KOPT-K1 (cell line): Measurements from ENCODE around the gene ERBB4.

Experiments
- H3K27ac ChIP-seq: fragments of 200-600 bp; sonication (generic); 2 replicates; pipeline ENCODE4 v1.5.1; 2016; ENCODE audit warnings: antibody characterized with exemption, mild to moderate bottlenecking, low read depth, low read length; ENCODE audit not compliant: poor library complexity, severe bottlenecking
- H3K36me3 ChIP-seq: fragments of 200-600 bp; sonication (generic); 2 replicates; pipeline ENCODE4 v1.5.1; 2017; ENCODE audit warnings: antibody characterized with exemption, mild to moderate bottlenecking, low read length, moderate library complexity; ENCODE audit not compliant: insufficient read depth
- H3K9me3 ChIP-seq: fragments of 200-600 bp; sonication (generic); 2 replicates; pipeline ENCODE4 v1.5.1; 2017; ENCODE audit warnings: antibody characterized with exemption, low read length, mild to moderate bottlenecking; ENCODE audit not compliant: insufficient read depth, poor library complexity, severe bottlenecking

Gene ERBB4

GRCh38 chr2:212343167-212343566 lies 195.4 kb downstream of the ERBB4 start:
- Histone ChIP-seq H3K27ac (no peak overlapping the region), H3K36me3 (no peaks in the 10 kb centered on the region), H3K9me3 (no peaks in the 10 kb centered on the region)

- no peaks in the 10 kb centered on the region for H3K9me3 ChIP-seq
- H3K27ac ChIP-seq = no peak overlapping the region
- no peaks in the 10 kb centered on the region for H3K36me3 ChIP-seq
Observed at GRCh38 chr2:212337486-212338343, 200.9 kb downstream of the ERBB4 start.

GRCh38 chr2:212337036-212337435 lies 201.6 kb downstream of the ERBB4 start:
- Histone ChIP-seq H3K27ac (no peak overlapping the region), H3K36me3 (no peaks in the 10 kb centered on the region), H3K9me3 (no peaks in the 10 kb centered on the region)

- no peaks in the 10 kb centered on the region for H3K9me3 ChIP-seq
- H3K36me3 ChIP-seq = no peaks in the 10 kb centered on the region
Observed at GRCh38 chr2:212330263-212330662, 208.3 kb downstream of the ERBB4 start.

GRCh38 chr2:212328712-212329496 lies 209.7 kb downstream of the ERBB4 start:
- Histone ChIP-seq H3K36me3 (no peaks in the 10 kb centered on the region), H3K9me3 (no peaks in the 10 kb centered on the region), H3K27ac (no peak overlapping the region)

More at GRCh38 chr2:212330263-212330662, 208.3 kb downstream of the ERBB4 start:
- H3K27ac ChIP-seq = no peak overlapping the region

GRCh38 chr2:212328136-212328535 lies 210.5 kb downstream of the ERBB4 start:
- no peak overlapping the region for H3K27ac ChIP-seq
- H3K36me3 ChIP-seq = no peaks in the 10 kb centered on the region
- no peaks in the 10 kb centered on the region for H3K9me3 ChIP-seq

GRCh38 chr2:212327171-212327809 lies 211.3 kb downstream of the ERBB4 start:
- H3K36me3 ChIP-seq = no peaks in the 10 kb centered on the region
- H3K27ac ChIP-seq = no peak overlapping the region
- H3K9me3 ChIP-seq = no peaks in the 10 kb centered on the region

- Histone ChIP-seq H3K27ac (no peak overlapping the region), H3K36me3 (no peaks in the 10 kb centered on the region), H3K9me3 (no peaks in the 10 kb centered on the region)
Observed at GRCh38 chr2:212318636-212319035, 220.0 kb downstream of the ERBB4 start.

- Histone ChIP-seq H3K27ac (no peak overlapping the region), H3K9me3 (no peaks in the 10 kb centered on the region), H3K36me3 (no peaks in the 10 kb centered on the region)
Observed at GRCh38 chr2:212314680-212315079, 223.9 kb downstream of the ERBB4 start.

- Histone ChIP-seq H3K9me3 (no peaks in the 10 kb centered on the region), H3K36me3 (no peaks in the 10 kb centered on the region), H3K27ac (no peak overlapping the region)
Observed at GRCh38 chr2:212311807-212312404, 226.7 kb downstream of the ERBB4 start.

- Histone ChIP-seq H3K27ac (no peak overlapping the region), H3K9me3 (no peaks in the 10 kb centered on the region), H3K36me3 (no peaks in the 10 kb centered on the region)
Observed at GRCh38 chr2:212299943-212300342, 238.7 kb downstream of the ERBB4 start.

GRCh38 chr2:212299333-212299732 lies 239.3 kb downstream of the ERBB4 start:
- H3K9me3 ChIP-seq = no peaks in the 10 kb centered on the region
- H3K27ac ChIP-seq = no peak overlapping the region
- H3K36me3 ChIP-seq = no peaks in the 10 kb centered on the region

GRCh38 chr2:212295571-212295970 lies 243.0 kb downstream of the ERBB4 start:
- Histone ChIP-seq H3K9me3 (no peaks in the 10 kb centered on the region), H3K36me3 (no peaks in the 10 kb centered on the region), H3K27ac (no peak overlapping the region)

GRCh38 chr2:212294816-212295215 lies 243.8 kb downstream of the ERBB4 start:
- H3K27ac ChIP-seq = no peak overlapping the region
- H3K9me3 ChIP-seq = no peaks in the 10 kb centered on the region
- H3K36me3 ChIP-seq = no peaks in the 10 kb centered on the region

GRCh38 chr2:212289301-212289700 lies 249.3 kb downstream of the ERBB4 start:
- Histone ChIP-seq H3K36me3 (no peaks in the 10 kb centered on the region), H3K9me3 (no peaks in the 10 kb centered on the region), H3K27ac (no peak overlapping the region)
